ENCODE data around the gene FAM135A. TPM values are rescaled to one million over a fixed set of nuclear protein-coding genes. Genes with fewer than 3 reads are reported as not detected.

FAM135A gene
- total and polyA plus RNA-seq, 9 of the 15 experiments (the other 6 are each of a cell fraction or from before 2014, with no cell fraction given), result 7.4 to 32.9 (median 19.2) TPM

DNA sequence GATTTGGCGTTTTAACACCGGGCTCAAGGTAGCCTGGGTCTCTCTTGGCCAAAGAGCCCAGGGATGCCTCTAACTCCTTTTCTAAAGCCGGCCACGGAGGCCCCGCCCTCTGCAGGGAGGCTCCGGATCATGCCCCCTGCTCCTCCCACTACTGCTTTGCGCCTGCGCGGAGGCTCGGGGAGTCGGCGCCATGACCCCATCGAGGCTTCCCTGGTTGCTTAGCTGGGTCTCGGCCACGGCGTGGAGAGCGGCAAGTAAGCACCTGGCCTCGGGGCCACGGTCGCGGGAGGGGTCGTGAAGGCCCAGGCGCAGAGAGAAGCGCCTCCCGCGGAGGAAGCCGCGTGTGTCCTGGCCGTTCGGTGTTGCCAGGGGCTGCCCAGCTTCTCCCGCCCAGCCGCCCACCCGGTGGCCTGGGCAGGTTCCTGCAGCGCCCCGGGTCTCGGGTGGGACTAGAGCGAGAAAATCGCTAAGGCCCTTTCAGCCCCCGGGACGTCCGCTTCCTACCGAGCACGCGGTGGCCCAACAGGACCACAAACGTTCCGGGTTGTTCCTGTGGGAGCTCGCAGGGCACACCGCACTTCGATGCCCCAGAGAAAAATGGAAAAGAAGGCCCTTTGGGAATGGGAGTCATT is 153.6 kb downstream of the FAM135A start, which contains the start of gene SDHAF4 (continued):
- TF ChIP-seq, protein P1, sequence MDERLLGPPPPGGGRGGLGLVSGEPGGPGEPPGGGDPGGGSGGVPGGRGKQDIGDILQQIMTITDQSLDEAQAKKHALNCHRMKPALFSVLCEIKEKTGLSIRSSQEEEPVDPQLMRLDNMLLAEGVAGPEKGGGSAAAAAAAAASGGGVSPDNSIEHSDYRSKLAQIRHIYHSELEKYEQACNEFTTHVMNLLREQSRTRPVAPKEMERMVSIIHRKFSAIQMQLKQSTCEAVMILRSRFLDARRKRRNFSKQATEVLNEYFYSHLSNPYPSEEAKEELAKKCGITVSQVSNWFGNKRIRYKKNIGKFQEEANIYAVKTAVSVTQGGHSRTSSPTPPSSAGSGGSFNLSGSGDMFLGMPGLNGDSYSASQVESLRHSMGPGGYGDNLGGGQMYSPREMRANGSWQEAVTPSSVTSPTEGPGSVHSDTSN (CRISPR knock-in tag; IDR thresholded peaks at IDR 0.05; ENCODE audit: low read depth), result no peak
- TF ChIP-seq, protein P1 (tag; conservative IDR thresholded peaks at IDR 0.05; ENCODE audit: low read depth), result no peak
- TF ChIP-seq KAT8 (IDR thresholded peaks at IDR 0.05; ENCODE audit: low read depth) (no peak), THRAP3 (IDR thresholded peaks at IDR 0.05; ENCODE audit: borderline replicate concordance) (no peak), TCF3 (CRISPR knock-in tag; IDR thresholded peaks at IDR 0.05) (no peak), ELF2 (CRISPR knock-in tag; IDR thresholded peaks at IDR 0.05) (no peak), PHF8 (IDR thresholded peaks at IDR 0.05; ENCODE audit: borderline replicate concordance, low read length) (peak; percentile 99), ZNF232 (CRISPR knock-in tag; IDR thresholded peaks at IDR 0.05) (peak; percentile 80; the same call in 1 of the 2 replicates), ZFP36 (IDR thresholded peaks at IDR 0.05; ENCODE audit: low read depth, low read length, partially characterized antibody) (no peak), NBN (IDR thresholded peaks at IDR 0.05; ENCODE audit: low read depth) (no peak), ZNF586 (CRISPR knock-in tag; conservative IDR thresholded peaks at IDR 0.05) (no peak), ZNF695 (CRISPR knock-in tag; IDR thresholded peaks at IDR 0.05) (no peak), XRCC3 (IDR thresholded peaks at IDR 0.05) (no peak), SRSF3 (IDR thresholded peaks at IDR 0.05; ENCODE audit: insufficient read depth, low read length) (no peak), SMARCA4 (IDR thresholded peaks at IDR 0.05) (no peak), NR4A1 (CRISPR knock-in tag; IDR thresholded peaks at IDR 0.05) (no peak), NR4A1 (tag; IDR thresholded peaks at IDR 0.05) (no peak), SMARCB1 (IDR thresholded peaks at IDR 0.05; ENCODE audit: insufficient read length, low read depth) (no peak), ZNF77 (CRISPR knock-in tag; IDR thresholded peaks at IDR 0.05) (no peak)
- TF ChIP-seq, protein P2, sequence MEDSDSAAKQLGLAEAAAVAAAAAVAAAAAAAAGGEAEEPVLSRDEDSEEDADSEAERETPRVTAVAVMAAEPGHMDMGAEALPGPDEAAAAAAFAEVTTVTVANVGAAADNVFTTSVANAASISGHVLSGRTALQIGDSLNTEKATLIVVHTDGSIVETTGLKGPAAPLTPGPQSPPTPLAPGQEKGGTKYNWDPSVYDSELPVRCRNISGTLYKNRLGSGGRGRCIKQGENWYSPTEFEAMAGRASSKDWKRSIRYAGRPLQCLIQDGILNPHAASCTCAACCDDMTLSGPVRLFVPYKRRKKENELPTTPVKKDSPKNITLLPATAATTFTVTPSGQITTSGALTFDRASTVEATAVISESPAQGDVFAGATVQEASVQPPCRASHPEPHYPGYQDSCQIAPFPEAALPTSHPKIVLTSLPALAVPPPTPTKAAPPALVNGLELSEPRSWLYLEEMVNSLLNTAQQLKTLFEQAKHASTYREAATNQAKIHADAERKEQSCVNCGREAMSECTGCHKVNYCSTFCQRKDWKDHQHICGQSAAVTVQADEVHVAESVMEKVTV (CRISPR knock-in tag; IDR thresholded peaks at IDR 0.05), result no peak
- TF ChIP-seq, protein P3, sequence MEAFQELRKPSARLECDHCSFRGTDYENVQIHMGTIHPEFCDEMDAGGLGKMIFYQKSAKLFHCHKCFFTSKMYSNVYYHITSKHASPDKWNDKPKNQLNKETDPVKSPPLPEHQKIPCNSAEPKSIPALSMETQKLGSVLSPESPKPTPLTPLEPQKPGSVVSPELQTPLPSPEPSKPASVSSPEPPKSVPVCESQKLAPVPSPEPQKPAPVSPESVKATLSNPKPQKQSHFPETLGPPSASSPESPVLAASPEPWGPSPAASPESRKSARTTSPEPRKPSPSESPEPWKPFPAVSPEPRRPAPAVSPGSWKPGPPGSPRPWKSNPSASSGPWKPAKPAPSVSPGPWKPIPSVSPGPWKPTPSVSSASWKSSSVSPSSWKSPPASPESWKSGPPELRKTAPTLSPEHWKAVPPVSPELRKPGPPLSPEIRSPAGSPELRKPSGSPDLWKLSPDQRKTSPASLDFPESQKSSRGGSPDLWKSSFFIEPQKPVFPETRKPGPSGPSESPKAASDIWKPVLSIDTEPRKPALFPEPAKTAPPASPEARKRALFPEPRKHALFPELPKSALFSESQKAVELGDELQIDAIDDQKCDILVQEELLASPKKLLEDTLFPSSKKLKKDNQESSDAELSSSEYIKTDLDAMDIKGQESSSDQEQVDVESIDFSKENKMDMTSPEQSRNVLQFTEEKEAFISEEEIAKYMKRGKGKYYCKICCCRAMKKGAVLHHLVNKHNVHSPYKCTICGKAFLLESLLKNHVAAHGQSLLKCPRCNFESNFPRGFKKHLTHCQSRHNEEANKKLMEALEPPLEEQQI (IDR thresholded peaks at IDR 0.05), result no peak
- TF ChIP-seq, protein P4, sequence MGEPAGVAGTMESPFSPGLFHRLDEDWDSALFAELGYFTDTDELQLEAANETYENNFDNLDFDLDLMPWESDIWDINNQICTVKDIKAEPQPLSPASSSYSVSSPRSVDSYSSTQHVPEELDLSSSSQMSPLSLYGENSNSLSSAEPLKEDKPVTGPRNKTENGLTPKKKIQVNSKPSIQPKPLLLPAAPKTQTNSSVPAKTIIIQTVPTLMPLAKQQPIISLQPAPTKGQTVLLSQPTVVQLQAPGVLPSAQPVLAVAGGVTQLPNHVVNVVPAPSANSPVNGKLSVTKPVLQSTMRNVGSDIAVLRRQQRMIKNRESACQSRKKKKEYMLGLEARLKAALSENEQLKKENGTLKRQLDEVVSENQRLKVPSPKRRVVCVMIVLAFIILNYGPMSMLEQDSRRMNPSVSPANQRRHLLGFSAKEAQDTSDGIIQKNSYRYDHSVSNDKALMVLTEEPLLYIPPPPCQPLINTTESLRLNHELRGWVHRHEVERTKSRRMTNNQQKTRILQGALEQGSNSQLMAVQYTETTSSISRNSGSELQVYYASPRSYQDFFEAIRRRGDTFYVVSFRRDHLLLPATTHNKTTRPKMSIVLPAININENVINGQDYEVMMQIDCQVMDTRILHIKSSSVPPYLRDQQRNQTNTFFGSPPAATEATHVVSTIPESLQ (CRISPR knock-in tag; IDR thresholded peaks at IDR 0.05), result no peak
